Stimulated activated naive CD4-positive, alpha-beta T cell (primary cell): ENCODE data around the gene LRRC8C.

Experiments
- DNase-seq, 6 experiments: peaks; one replicate each; lab custom pipeline; 2025; lab: John Stamatoyannopoulos, UW

The LRRC8C gene

GRCh38 chr1:89763649-89763986 lies 130.7 kb downstream of the LRRC8C start:
- no peak for DNase-seq

GRCh38 chr1:89765774-89766173 lies 132.9 kb downstream of the LRRC8C start:
- DNase-seq, result no peak

GRCh38 chr1:89767618-89768017 lies 134.7 kb downstream of the LRRC8C start:
- no peak for DNase-seq
